Measurements from ENCODE around the gene CEND1.

CEND1 gene

DNA sequence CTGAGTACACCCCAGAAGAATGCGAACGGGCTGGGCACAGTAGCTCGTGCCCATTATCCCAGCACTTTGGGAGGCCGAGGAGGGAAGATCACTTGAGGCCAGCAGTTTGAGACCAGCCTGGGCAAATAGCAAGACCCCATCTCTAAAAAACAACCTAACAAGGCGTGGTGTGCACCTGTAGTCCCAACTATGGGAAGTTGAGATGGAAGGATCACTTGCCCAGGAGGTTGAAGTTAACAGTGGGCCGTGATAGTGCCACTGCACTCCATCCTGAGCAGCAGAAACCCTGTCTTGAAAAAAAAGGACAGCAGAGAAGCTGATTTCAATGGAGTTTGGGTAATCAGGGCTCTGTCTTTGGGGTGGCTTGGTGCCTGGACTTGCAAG, 23.2 kb upstream of the CEND1 start:
- Histone ChIP-seq H3K27me3 (ENCODE audit: insufficient read depth, low read length) (no peaks in the 10 kb centered on the region), H3K4me1 (ENCODE audit: insufficient read depth, low read length) (peaks cover 20% of the 10 kb centered on the region), H3K4me3 (ENCODE audit: low read length) (no peak overlapping the region)

DNA sequence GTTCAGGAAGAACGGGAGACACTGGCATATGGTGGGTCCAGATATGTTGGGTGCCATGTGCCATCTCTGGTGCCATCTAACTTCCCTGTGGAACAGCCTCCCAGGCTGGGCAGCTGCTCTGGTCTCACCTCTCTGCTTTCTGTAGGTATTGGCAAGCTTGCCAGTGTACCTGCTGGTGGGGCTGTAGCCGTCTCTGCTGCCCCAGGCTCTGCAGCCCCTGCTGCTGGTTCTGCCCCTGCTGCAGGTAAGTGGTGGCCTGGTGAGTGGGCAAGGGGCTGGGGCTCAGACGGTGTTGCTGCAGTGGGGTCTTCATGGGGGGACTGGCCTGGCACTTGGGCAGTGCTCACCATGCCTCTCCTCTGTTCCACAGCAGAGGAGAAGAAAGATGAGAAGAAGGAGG, 22.5 kb upstream of the CEND1 start:
- no peaks in the 10 kb centered on the region for H3K9me3 ChIP-seq (ENCODE audit: low read length)
- no peak overlapping the region for H2AFZ ChIP-seq (ENCODE audit: low read depth, low read length)
- H3K4me1 ChIP-seq (ENCODE audit: insufficient read depth, low read length), result peaks cover 20% of the 10 kb centered on the region
- H3K4me3 ChIP-seq (ENCODE audit: low read length), result no peak overlapping the region
- H3K27me3 ChIP-seq (ENCODE audit: insufficient read depth, low read length), result no peaks in the 10 kb centered on the region
- peaks cover 26% of the 10 kb centered on the region for H3K36me3 ChIP-seq (ENCODE audit: insufficient read depth, low read length)

More for the DNA sequence above, 23.2 kb upstream of the CEND1 start:
- Histone ChIP-seq H3K9me3 (ENCODE audit: low read length) (no peaks in the 10 kb centered on the region), H3K36me3 (ENCODE audit: insufficient read depth, low read length) (peaks cover 26% of the 10 kb centered on the region), H2AFZ (ENCODE audit: low read depth, low read length) (no peak overlapping the region)

- H3K9me3 ChIP-seq (ENCODE audit: low read length), result no peaks in the 10 kb centered on the region
- H2AFZ ChIP-seq (ENCODE audit: low read depth, low read length), result no peak overlapping the region
- H3K27me3 ChIP-seq (ENCODE audit: insufficient read depth, low read length), result no peaks in the 10 kb centered on the region
- H3K4me1 ChIP-seq (ENCODE audit: insufficient read depth, low read length), result peaks cover 20% of the 10 kb centered on the region
- H3K36me3 ChIP-seq (ENCODE audit: insufficient read depth, low read length), result peaks cover 26% of the 10 kb centered on the region
- H3K4me3 ChIP-seq (ENCODE audit: low read length), result no peak overlapping the region
Measured at GRCh38 chr11:811446-812245, 21.8 kb upstream of the CEND1 start.

DNA sequence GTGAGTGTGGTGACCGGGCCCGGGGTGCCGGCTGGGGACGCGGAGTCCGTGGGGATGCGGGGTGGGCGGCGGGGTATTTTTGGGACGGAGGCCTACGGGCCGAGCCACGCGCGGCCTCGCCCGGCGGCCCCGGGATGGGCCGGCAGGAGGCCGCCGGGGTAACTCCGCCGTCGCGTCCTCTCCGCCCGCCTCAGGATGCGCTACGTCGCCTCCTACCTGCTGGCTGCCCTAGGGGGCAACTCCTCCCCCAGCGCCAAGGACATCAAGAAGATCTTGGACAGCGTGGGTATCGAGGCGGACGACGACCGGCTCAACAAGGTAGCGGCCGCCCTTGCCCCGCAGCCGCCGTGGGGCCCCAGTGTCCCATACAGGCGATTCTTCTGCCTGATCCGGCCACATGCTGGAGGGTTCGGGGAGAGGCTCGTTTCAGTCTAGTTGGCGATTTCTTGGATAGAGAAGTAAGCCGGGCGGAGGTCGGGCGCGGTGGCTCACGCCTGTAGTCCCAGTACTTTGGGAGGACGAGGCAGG, 20.2 kb upstream of the CEND1 start:
- no peaks in the 10 kb centered on the region for H3K27me3 ChIP-seq (ENCODE audit: insufficient read depth, low read length)

GRCh38 chr11:809287-810039, 19.6 kb upstream of the CEND1 start, which contains the start of gene RPLP2:
Gene RPLP2, plus strand, starts transcription at chr11:809967. Its CDS starts 268 bp downstream, at chr11:810235.
- peak within 1 kb of the TSS; percentile 76 for H2AFZ ChIP-seq (ENCODE audit: low read depth, low read length)

More for the DNA sequence above, 20.2 kb upstream of the CEND1 start:
- Histone ChIP-seq H3K9me3 (ENCODE audit: low read length) (no peaks in the 10 kb centered on the region), H2AFZ (ENCODE audit: low read depth, low read length) (peak overlapping the region; percentile 76), H3K4me3 (ENCODE audit: low read length) (peak overlapping the region; percentile 87), H3K4me1 (ENCODE audit: insufficient read depth, low read length) (peaks cover 24% of the 10 kb centered on the region), H3K36me3 (ENCODE audit: insufficient read depth, low read length) (peaks cover 26% of the 10 kb centered on the region)

GRCh38 chr11:808427-809286, 18.8 kb upstream of the CEND1 start:
- Histone ChIP-seq H3K4me1 (ENCODE audit: insufficient read depth, low read length) (peaks cover 37% of the 10 kb centered on the region), H3K4me3 (ENCODE audit: low read length) (peak overlapping the region; percentile 87), H2AFZ (ENCODE audit: low read depth, low read length) (peak overlapping the region; percentile 76), H3K36me3 (ENCODE audit: insufficient read depth, low read length) (peaks cover 23% of the 10 kb centered on the region), H3K9me3 (ENCODE audit: low read length) (no peaks in the 10 kb centered on the region), H3K27me3 (ENCODE audit: insufficient read depth, low read length) (no peaks in the 10 kb centered on the region)

More at GRCh38 chr11:809287-810039, 19.6 kb upstream of the CEND1 start, which contains the start of gene RPLP2:
- H3K36me3 ChIP-seq (ENCODE audit: insufficient read depth, low read length), result peaks cover 26% of the 10 kb centered on the region
- no peaks in the 10 kb centered on the region for H3K27me3 ChIP-seq (ENCODE audit: insufficient read depth, low read length)
- no peaks in the 10 kb centered on the region for H3K9me3 ChIP-seq (ENCODE audit: low read length)
- peak within 1 kb of the TSS; percentile 87 for H3K4me3 ChIP-seq (ENCODE audit: low read length)
- peaks cover 29% of the 10 kb centered on the region for H3K4me1 ChIP-seq (ENCODE audit: insufficient read depth, low read length)

DNA sequence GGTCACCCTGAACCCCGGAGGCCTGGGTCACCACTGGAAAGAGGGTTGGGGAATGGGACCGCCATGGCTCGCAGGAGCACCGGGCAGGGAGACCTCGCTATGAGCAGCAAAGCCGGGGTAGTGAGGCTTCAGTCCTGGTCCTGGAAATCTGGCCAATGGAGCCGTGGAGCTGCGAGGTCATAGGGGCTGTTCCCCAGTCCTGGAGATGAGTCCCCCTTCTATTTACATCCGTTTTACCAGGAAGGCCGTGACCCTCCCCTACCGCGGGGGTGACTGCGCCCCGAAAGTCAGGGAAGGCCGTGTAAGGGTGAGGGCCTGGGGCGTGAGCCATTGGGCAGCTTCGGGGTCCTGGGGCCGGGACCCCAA, 14.7 kb upstream of the CEND1 start:
- H3K4me1 ChIP-seq (ENCODE audit: insufficient read depth, low read length), result peaks cover 29% of the 10 kb centered on the region
- H2AFZ ChIP-seq (ENCODE audit: low read depth, low read length), result peak overlapping the region; percentile 27
- H3K27me3 ChIP-seq (ENCODE audit: insufficient read depth, low read length), result no peaks in the 10 kb centered on the region
- no peaks in the 10 kb centered on the region for H3K9me3 ChIP-seq (ENCODE audit: low read length)
- H3K36me3 ChIP-seq (ENCODE audit: insufficient read depth, low read length), result peaks cover 29% of the 10 kb centered on the region
- peak overlapping the region; percentile 54 for H3K4me3 ChIP-seq (ENCODE audit: low read length)

DNA sequence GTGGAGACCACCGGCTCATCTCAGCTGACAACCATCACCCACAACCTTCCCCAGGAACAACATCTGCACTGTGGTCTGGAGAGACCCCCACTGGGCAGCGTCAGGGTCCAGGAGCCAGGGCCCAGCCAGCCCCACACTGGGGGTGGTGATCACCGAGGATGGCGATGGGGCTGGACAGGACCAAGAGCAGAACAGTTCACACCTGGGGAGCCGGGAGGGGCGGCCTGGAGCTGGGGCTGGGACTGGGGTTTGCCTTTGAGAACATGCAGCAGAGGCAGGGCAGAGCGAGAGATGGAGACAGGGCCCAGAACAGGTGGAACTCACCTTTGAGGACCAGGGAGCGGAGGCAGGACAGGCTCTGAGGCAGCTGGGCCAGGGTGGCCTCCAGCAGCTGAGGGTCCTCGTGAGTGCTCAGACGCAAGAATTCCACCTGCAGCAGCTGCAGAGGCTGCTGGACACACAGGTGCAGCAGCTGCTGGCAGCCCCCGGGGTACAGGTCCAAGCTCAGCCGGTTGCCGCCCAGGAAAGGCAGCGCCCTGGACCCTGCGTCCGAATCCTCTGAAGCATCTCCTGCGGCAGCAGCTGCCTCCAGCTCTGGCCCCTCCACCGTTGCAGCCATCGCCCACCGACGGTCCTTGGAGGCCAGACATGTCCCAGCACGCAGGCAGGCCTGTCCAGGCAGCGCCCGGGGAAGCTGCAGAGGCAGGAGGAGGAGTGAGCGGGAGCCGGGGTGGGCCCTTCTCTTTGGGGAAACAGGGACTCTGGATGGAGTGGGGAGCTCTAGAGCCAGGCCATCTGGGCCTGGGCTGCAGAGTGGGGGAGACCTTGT, 14.1 kb upstream of the CEND1 start:
- H3K4me3 ChIP-seq (ENCODE audit: low read length), result peak overlapping the region; percentile 54

DNA sequence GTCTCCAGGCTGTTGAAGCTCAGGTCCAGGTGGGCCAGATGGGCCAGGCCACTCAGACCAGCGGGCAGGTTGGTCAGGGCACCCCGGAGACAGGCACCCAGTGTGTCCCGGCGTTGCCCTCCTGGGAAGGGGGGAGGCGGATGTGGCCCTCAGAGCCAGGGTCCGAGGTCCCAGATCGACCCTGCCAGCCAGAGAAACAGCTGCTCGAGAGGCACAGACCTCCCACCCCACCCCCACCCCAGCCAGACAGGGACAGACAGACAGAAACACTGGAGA, 13.5 kb upstream of the CEND1 start:
- Histone ChIP-seq H3K27me3 (ENCODE audit: insufficient read depth, low read length) (no peaks in the 10 kb centered on the region), H3K36me3 (ENCODE audit: insufficient read depth, low read length) (peaks cover 35% of the 10 kb centered on the region), H3K4me1 (ENCODE audit: insufficient read depth, low read length) (peaks cover 25% of the 10 kb centered on the region), H3K9me3 (ENCODE audit: low read length) (no peaks in the 10 kb centered on the region), H3K4me3 (ENCODE audit: low read length) (no peak overlapping the region), H2AFZ (ENCODE audit: low read depth, low read length) (no peak overlapping the region)

More for the DNA sequence above, 14.1 kb upstream of the CEND1 start:
- peaks cover 29% of the 10 kb centered on the region for H3K4me1 ChIP-seq (ENCODE audit: insufficient read depth, low read length)
- no peak overlapping the region for H2AFZ ChIP-seq (ENCODE audit: low read depth, low read length)
- no peaks in the 10 kb centered on the region for H3K27me3 ChIP-seq (ENCODE audit: insufficient read depth, low read length)
- H3K36me3 ChIP-seq (ENCODE audit: insufficient read depth, low read length), result peaks cover 33% of the 10 kb centered on the region
- H3K9me3 ChIP-seq (ENCODE audit: low read length), result no peaks in the 10 kb centered on the region

- Histone ChIP-seq H2AFZ (ENCODE audit: low read depth, low read length) (no peak overlapping the region), H3K9me3 (ENCODE audit: low read length) (no peaks in the 10 kb centered on the region), H3K4me3 (ENCODE audit: low read length) (no peak overlapping the region), H3K36me3 (ENCODE audit: insufficient read depth, low read length) (peaks cover 35% of the 10 kb centered on the region), H3K4me1 (ENCODE audit: insufficient read depth, low read length) (peaks cover 23% of the 10 kb centered on the region), H3K27me3 (ENCODE audit: insufficient read depth, low read length) (no peaks in the 10 kb centered on the region)
Measured at GRCh38 chr11:802693-803466, 13.0 kb upstream of the CEND1 start.

DNA sequence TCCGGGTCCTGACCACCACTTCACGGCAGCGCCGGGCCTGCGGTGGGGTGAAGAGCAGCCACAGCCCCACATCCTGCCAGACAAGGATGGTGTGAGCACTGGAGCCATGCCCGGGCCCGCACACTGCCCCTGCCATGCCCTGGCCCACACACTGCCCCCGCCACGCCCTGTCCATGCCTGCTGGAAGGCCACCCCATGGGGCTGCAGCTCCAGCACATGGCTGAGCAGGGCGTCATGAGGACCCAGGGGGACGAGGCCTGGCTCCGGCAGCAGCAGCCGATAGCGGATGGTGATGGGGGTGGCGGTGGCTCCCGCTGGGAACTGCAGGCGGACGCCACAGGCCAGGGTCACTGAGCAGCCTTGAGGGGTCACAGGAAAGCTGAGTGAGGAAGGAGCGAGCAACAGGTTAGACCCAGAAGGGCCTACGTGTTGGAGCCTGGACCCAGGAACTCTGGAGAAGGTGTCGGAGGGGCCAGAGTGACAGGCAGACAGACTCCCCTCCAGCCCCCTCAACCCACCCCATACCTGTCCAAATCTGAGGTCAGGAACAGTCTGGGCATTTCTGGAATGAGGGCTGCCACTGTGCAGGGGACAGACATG, 12.2 kb upstream of the CEND1 start:
- H3K4me3 ChIP-seq (ENCODE audit: low read length), result no peak overlapping the region
- H2AFZ ChIP-seq (ENCODE audit: low read depth, low read length), result no peak overlapping the region

More for the DNA sequence above, 12.2 kb upstream of the CEND1 start:
- H3K36me3 ChIP-seq (ENCODE audit: insufficient read depth, low read length), result peaks cover 35% of the 10 kb centered on the region
- H3K27me3 ChIP-seq (ENCODE audit: insufficient read depth, low read length), result no peaks in the 10 kb centered on the region
- no peaks in the 10 kb centered on the region for H3K9me3 ChIP-seq (ENCODE audit: low read length)
- H3K4me1 ChIP-seq (ENCODE audit: insufficient read depth, low read length), result peaks cover 23% of the 10 kb centered on the region

Measured in neuron (in vitro differentiated cells).